HEK293 (cell line): ENCODE measurements around the gene SECISBP2L.

ENCODE experiments used
- ZNF335 ChIP-seq: fragments of 450-650 bp; formaldehyde crosslinking; conservative IDR thresholded peaks from 2 replicates; pipeline ENCODE4 v1.5.1; 2016; ENCODE audit warnings: missing biosample characterization, missing genetic modification characterization
- ZNF404 ChIP-seq: fragments of 450-650 bp; formaldehyde crosslinking; IDR thresholded peaks from 2 replicates; pipeline ENCODE4 v1.5.1; 2017; ENCODE audit warnings: missing biosample characterization, missing genetic modification characterization
- ZNF560 ChIP-seq: fragments of 450-650 bp; formaldehyde crosslinking; IDR thresholded peaks from 2 replicates; pipeline ENCODE4 v1.5.1; 2017; ENCODE audit warnings: missing biosample characterization, missing genetic modification characterization, borderline replicate concordance
- TF ChIP-seq, protein P1 (sequence below): fragments of 450-650 bp; formaldehyde crosslinking; IDR thresholded peaks from 2 replicates; pipeline ENCODE4 v1.5.1; 2016; ENCODE audit warnings: missing biosample characterization, missing genetic modification characterization

DNA sequence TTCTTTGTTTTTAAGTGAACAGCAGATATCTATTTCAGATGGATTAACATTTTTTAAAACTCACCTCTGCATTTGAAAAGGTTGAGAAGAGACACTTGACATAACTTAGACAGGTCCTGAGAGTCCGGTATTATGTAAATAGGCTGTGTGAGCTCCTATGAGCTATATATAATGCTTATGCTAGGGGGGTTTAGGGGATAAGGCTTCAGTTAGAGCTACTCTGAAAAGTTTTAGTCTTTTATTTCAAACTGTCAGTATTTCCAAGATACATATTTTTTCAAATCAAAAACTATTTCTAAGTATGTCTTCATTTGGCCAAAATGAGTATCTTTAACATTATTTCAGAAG lies 99.4 kb downstream of the SECISBP2L start:
- TF ChIP-seq, protein P1, sequence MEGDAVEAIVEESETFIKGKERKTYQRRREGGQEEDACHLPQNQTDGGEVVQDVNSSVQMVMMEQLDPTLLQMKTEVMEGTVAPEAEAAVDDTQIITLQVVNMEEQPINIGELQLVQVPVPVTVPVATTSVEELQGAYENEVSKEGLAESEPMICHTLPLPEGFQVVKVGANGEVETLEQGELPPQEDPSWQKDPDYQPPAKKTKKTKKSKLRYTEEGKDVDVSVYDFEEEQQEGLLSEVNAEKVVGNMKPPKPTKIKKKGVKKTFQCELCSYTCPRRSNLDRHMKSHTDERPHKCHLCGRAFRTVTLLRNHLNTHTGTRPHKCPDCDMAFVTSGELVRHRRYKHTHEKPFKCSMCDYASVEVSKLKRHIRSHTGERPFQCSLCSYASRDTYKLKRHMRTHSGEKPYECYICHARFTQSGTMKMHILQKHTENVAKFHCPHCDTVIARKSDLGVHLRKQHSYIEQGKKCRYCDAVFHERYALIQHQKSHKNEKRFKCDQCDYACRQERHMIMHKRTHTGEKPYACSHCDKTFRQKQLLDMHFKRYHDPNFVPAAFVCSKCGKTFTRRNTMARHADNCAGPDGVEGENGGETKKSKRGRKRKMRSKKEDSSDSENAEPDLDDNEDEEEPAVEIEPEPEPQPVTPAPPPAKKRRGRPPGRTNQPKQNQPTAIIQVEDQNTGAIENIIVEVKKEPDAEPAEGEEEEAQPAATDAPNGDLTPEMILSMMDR (tag by site-specific recombination): no peak
- TF ChIP-seq ZNF560 (tag by site-specific recombination) (no peak), ZNF404 (tag by site-specific recombination) (no peak), ZNF335 (tag by site-specific recombination) (no peak)
